Prostate gland (tissue), 1 donor: Measurements from ENCODE around the gene PAAF1.

Source experiments
- POLR2A ChIP-seq: fragments of 450-650 bp; IDR thresholded peaks from one replicate; pipeline ENCODE4 v1.6.1; 2016; ENCODE audit warnings: antibody characterized with exemption, mild to moderate bottlenecking
- POLR2AphosphoS5 ChIP-seq: sonication (generic); formaldehyde crosslinking; IDR thresholded peaks from one replicate; pipeline ENCODE4 v1.6.1; 2017; ENCODE audit warnings: antibody characterized with exemption

DNA sequence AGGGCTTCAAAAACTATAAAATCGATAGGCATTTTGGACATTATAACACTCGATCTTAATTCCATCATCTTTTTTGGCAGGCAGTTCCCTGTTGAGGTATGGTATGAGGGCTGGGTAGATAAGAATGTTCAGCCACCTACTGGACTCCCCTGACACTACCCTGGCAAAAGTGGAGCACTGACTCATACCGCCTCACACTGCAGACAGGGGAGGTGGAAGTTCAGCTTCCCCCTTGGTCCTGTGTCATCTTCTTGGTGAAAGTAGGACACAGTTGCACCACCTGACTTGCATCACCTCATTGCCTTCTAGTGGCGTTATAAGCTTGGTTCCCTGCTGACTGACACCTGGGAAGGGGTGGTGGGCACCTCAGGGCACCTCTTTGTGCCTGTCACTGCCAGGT lies 30.4 kb downstream of the PAAF1 start:
- TF ChIP-seq POLR2A (no peak), POLR2AphosphoS5 (no peak)
